Measurements from ENCODE around the gene BTBD9. TPM values are rescaled to one million over a fixed set of nuclear protein-coding genes. Genes with fewer than 3 reads are reported as not detected.

Gene BTBD9
- total RNA-seq, 6 experiments from 2014 or later: 11.0 to 12.7 (median 12.5) TPM

GRCh38 chr6:38193481-38194281 lies 446.0 kb downstream of the BTBD9 start:
- DNase-seq: no peak
- H3K27ac Mint-ChIP-seq: no peak overlapping the region
- H3K36me3 Mint-ChIP-seq (ENCODE audit: low read depth): no peaks in the 10 kb centered on the region
- H3K4me1 Mint-ChIP-seq (ENCODE audit: low read depth): peaks cover 7% of the 10 kb centered on the region
- H3K4me3 Mint-ChIP-seq: no peak overlapping the region
- no peaks in the 10 kb centered on the region for H3K9me3 Mint-ChIP-seq
- H3K27me3 Mint-ChIP-seq (ENCODE audit: insufficient read depth): peaks cover 3% of the 10 kb centered on the region
- no peak for TF ChIP-seq CTCF (IDR thresholded peaks at IDR 0.05)

GRCh38 chr6:38193051-38193450 lies 446.7 kb downstream of the BTBD9 start:
- TF ChIP-seq CTCF (IDR thresholded peaks at IDR 0.05): no peak
- Mint-ChIP-seq H3K4me1 (ENCODE audit: low read depth) (peaks cover 7% of the 10 kb centered on the region), H3K27me3 (ENCODE audit: insufficient read depth) (peaks cover 3% of the 10 kb centered on the region), H3K27ac (no peak overlapping the region), H3K4me3 (no peak overlapping the region), H3K9me3 (no peaks in the 10 kb centered on the region), H3K36me3 (ENCODE audit: low read depth) (no peaks in the 10 kb centered on the region)
- DNase-seq: no peak

GRCh38 chr6:38192487-38192886 lies 447.2 kb downstream of the BTBD9 start:
- Mint-ChIP-seq H3K9me3 (no peaks in the 10 kb centered on the region), H3K27ac (no peak overlapping the region), H3K27me3 (ENCODE audit: insufficient read depth) (peaks cover 3% of the 10 kb centered on the region), H3K4me3 (no peak overlapping the region), H3K4me1 (ENCODE audit: low read depth) (peaks cover 7% of the 10 kb centered on the region), H3K36me3 (ENCODE audit: low read depth) (0 out of 2 replicates have a peak, but pooled peaks cover under 1% of the 10 kb centered on the region)
- DNase-seq: no peak
- no peak for TF ChIP-seq CTCF (IDR thresholded peaks at IDR 0.05)

GRCh38 chr6:38192011-38192410 lies 447.7 kb downstream of the BTBD9 start:
- no peak for TF ChIP-seq CTCF (IDR thresholded peaks at IDR 0.05)
- peaks cover 3% of the 10 kb centered on the region for H3K27me3 Mint-ChIP-seq (ENCODE audit: insufficient read depth)
- H3K9me3 Mint-ChIP-seq: no peaks in the 10 kb centered on the region
- no peak overlapping the region for H3K27ac Mint-ChIP-seq
- no peak for DNase-seq
- peaks cover 3% of the 10 kb centered on the region for H3K4me1 Mint-ChIP-seq (ENCODE audit: low read depth)
- no peak overlapping the region for H3K4me3 Mint-ChIP-seq
- H3K36me3 Mint-ChIP-seq (ENCODE audit: low read depth): 0 out of 2 replicates have a peak, but pooled peaks cover 5% of the 10 kb centered on the region

GRCh38 chr6:38191418-38191817 lies 448.3 kb downstream of the BTBD9 start:
- no peak overlapping the region for H3K27ac Mint-ChIP-seq
- H3K27me3 Mint-ChIP-seq (ENCODE audit: insufficient read depth): peaks cover 3% of the 10 kb centered on the region
- no peaks in the 10 kb centered on the region for H3K4me1 Mint-ChIP-seq (ENCODE audit: low read depth)
- H3K36me3 Mint-ChIP-seq (ENCODE audit: low read depth): 0 out of 2 replicates have a peak, but pooled peaks cover 5% of the 10 kb centered on the region
- TF ChIP-seq CTCF (IDR thresholded peaks at IDR 0.05): no peak
- no peaks in the 10 kb centered on the region for H3K9me3 Mint-ChIP-seq
- no peak overlapping the region for H3K4me3 Mint-ChIP-seq
- DNase-seq: no peak
